ENCODE measurements around the gene PLS1. TPM values are rescaled to one million over a fixed set of nuclear protein-coding genes. Genes with fewer than 3 reads are reported as not detected.
A peak's percentile ranks its signal among the peaks of the same experiment; 100 is the strongest.
"Not testable (repeated sequence)": the region's sequence is repeated elsewhere in the genome, so short reads cannot be mapped to it uniquely, and the experiment has no call there.

The PLS1 gene
- total RNA-seq, 1 donor from 2014 or later = 14.6 TPM

DNA sequence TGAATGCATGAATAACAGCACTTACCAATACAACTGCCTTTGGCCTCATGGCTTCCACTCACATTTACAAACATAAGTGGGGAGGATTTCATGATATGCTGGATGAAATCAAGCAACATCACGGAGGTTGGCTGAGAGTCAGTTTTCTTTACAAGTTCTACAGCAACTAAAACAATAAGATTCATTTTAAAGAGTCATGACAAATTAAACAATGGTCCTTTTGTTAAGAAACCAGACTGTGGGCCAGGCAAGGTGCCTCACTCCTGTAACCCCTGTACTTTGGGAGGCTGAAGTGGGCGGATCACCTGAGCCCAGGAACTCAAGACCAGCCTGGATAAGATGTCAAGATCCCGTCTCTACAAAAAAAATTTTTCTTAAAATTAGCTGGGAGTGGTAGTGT is 30.1 kb upstream of the PLS1 start:
- no peaks in the 10 kb centered on the region for H3K9me3 Mint-ChIP-seq
- H3K4me1 Mint-ChIP-seq (ENCODE audit: unreplicated experiment) = no peaks in the 10 kb centered on the region
- TF ChIP-seq, protein P1, sequence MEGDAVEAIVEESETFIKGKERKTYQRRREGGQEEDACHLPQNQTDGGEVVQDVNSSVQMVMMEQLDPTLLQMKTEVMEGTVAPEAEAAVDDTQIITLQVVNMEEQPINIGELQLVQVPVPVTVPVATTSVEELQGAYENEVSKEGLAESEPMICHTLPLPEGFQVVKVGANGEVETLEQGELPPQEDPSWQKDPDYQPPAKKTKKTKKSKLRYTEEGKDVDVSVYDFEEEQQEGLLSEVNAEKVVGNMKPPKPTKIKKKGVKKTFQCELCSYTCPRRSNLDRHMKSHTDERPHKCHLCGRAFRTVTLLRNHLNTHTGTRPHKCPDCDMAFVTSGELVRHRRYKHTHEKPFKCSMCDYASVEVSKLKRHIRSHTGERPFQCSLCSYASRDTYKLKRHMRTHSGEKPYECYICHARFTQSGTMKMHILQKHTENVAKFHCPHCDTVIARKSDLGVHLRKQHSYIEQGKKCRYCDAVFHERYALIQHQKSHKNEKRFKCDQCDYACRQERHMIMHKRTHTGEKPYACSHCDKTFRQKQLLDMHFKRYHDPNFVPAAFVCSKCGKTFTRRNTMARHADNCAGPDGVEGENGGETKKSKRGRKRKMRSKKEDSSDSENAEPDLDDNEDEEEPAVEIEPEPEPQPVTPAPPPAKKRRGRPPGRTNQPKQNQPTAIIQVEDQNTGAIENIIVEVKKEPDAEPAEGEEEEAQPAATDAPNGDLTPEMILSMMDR (conservative IDR thresholded peaks at IDR 0.05) = no peak
- H3K4me3 Mint-ChIP-seq = no peak overlapping the region
- no peaks in the 10 kb centered on the region for H3K27me3 Mint-ChIP-seq
- H3K36me3 Mint-ChIP-seq = peaks cover 22% of the 10 kb centered on the region
- no peak overlapping the region for H3K27ac Mint-ChIP-seq
- DNase-seq (ENCODE audit: extremely low spot score, unreplicated experiment) = no peak

DNA sequence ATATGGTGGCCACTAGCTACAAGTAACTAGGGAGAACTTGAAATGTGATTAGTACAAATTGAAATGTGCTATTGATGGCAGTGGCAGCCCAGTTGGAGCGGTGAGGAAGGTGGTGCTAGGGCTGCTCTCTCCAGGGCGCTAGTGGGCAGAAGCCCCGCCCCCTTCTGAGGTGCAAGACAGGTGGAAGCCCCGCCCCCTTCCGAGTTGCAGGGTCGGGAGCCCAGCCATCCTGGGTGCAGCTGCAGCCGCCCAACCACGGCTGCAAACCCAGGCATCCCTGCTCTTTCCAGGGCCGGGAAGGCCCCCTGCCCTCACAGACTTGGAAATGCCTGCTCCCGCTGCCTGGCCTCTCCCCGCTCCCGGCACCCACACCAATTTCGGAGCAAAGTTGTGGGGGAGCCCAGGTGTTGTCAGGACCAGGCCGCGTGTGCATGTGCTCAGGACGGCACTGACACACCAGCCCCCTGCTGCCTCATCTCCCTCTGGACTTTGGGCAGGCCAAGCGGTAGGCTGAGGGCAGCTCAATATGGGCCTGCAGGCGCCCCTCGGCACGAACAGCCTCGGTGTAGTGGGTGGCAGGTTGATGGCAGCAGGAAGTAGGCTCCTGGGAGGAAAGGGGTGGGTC is 27.7 kb upstream of the PLS1 start:
- Mint-ChIP-seq H3K27ac (no peak overlapping the region), H3K4me3 (no peak overlapping the region), H3K27me3 (no peaks in the 10 kb centered on the region), H3K36me3 (peaks cover 14% of the 10 kb centered on the region), H3K9me3 (no peaks in the 10 kb centered on the region), H3K4me1 (ENCODE audit: unreplicated experiment) (no peaks in the 10 kb centered on the region)
- DNase-seq (ENCODE audit: extremely low spot score, unreplicated experiment) = no peak
- TF ChIP-seq, protein P1 (conservative IDR thresholded peaks at IDR 0.05) = no peak

DNA sequence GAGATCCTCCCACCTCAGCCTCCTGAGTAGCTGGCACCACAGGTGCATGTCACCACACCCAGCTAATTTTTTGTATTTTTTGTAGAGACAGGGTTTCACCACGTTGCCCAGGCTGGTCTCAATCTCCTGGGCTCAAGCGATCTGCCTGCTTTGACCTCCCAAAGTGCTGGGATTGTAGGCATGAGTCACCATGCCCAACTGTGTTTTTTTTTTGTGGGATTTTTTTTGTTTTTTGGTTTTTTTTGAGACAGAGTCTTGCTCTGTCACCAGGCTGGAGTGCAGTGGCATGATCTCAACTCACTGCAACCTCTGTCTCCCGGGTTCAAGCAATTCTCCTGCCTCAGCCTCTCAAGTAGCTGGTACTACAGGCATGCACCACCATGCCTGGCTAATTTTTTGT is 26.8 kb upstream of the PLS1 start:
- H3K27ac Mint-ChIP-seq = not testable (repeated sequence)

DNA sequence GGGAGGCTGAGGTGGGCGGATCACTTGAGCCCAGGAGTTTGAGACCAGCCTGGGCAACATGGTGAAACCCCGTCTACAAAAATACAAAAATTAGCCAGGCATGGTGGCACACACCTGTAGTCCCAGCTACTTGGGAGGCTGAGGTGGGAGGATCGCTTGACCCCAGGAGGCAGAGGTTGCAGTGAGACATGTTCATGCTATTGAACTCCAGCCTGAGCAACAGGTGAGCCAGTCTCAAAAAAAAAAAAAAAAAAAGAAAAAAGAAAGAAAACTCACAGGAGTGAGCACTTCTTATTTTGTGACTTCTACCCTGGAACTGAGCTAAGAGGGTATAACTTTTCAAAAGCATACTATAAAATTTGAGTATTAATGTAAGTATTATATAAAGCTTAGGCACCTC is 22.0 kb upstream of the PLS1 start:
- peaks cover 14% of the 10 kb centered on the region for H3K4me1 Mint-ChIP-seq (ENCODE audit: unreplicated experiment)
- DNase-seq (ENCODE audit: extremely low spot score, unreplicated experiment); H3K27me3 Mint-ChIP-seq; H3K9me3 Mint-ChIP-seq; H3K27ac Mint-ChIP-seq; H3K4me3 Mint-ChIP-seq: not testable (repeated sequence)
- H3K36me3 Mint-ChIP-seq = peaks cover 11% of the 10 kb centered on the region

More for the DNA sequence above, 26.8 kb upstream of the PLS1 start:
- not testable (repeated sequence) for H3K27me3 Mint-ChIP-seq; H3K9me3 Mint-ChIP-seq; H3K4me3 Mint-ChIP-seq; DNase-seq (ENCODE audit: extremely low spot score, unreplicated experiment); H3K4me1 Mint-ChIP-seq (ENCODE audit: unreplicated experiment)
- H3K36me3 Mint-ChIP-seq = peaks cover 14% of the 10 kb centered on the region

DNA sequence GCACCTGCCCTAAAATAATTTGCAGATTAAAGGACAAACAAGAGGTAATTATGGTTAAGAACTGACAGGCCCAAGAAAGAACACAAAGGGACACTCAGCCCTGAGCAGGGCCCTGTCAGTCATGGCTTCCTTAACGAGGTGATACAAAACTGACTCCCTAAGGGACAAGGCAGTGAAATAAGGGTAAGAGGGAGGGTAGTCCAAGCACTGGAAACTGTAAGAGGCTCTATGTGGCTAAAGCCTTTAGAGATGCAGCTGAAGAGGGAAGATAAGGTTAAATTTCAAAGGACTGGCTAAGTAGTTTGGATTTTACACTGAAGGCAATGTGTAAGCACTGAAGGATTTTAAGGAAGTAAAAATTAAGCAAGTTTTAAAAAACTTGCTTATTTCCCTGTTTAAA is 21.5 kb upstream of the PLS1 start:
- peaks cover 11% of the 10 kb centered on the region for H3K36me3 Mint-ChIP-seq
- H3K9me3 Mint-ChIP-seq = no peaks in the 10 kb centered on the region
- H3K27me3 Mint-ChIP-seq = no peaks in the 10 kb centered on the region
- H3K27ac Mint-ChIP-seq = no peak overlapping the region
- peaks cover 14% of the 10 kb centered on the region for H3K4me1 Mint-ChIP-seq (ENCODE audit: unreplicated experiment)
- DNase-seq (ENCODE audit: extremely low spot score, unreplicated experiment) = no peak
- H3K4me3 Mint-ChIP-seq = no peak overlapping the region
- TF ChIP-seq, protein P1 (conservative IDR thresholded peaks at IDR 0.05) = no peak

DNA sequence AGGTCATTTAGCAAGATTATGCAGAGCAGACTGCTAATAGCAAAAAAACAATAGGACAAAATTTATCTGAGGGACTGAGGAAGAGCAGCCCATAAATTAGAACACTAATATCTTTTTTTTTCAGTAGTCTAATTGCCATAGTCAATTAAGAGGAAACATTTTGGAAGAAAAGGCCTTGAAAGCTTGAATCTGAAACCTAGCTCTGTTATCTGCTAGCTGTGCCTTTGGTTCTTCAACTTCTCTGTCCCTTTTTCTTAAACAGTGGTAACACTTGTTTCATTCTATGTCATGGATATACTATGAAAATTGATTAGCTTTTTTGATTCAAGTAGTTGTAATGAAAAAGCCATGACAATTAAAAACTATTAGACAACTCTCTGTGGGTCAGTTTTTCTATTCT is 19.4 kb upstream of the PLS1 start:
- Mint-ChIP-seq H3K27ac (peak overlapping the region; percentile 21), H3K9me3 (no peaks in the 10 kb centered on the region), H3K27me3 (no peaks in the 10 kb centered on the region), H3K36me3 (peaks cover 3% of the 10 kb centered on the region), H3K4me3 (peak overlapping the region; percentile 99), H3K4me1 (ENCODE audit: unreplicated experiment) (peaks cover 14% of the 10 kb centered on the region)
- TF ChIP-seq, protein P1 (conservative IDR thresholded peaks at IDR 0.05) = no peak
- no peak for DNase-seq (ENCODE audit: extremely low spot score, unreplicated experiment)
